Caco-2 (cell line): ENCODE data around the gene CCDC50. TPM values are rescaled to one million over a fixed set of nuclear protein-coding genes. Genes with fewer than 3 reads are reported as not detected.

ENCODE experiments used
- BruUV-seq: library from RNA; stranded (reverse); fragments of 400-500 nt; replicated peaks from 2 replicates; lab custom pipeline; 2021; lab: Mats Ljungman, UMichigan
- CTCF ChIA-PET: fragments of 300-600 bp; sonication (Branson Sonifier 250); formaldehyde crosslinking; loops from one replicate; lab custom pipeline; 2022; ENCODE audit warnings: antibody characterized with exemption; lab: Charles Lee
- POLR2A ChIA-PET: fragments of 300-600 bp; sonication (Branson Sonifier 250); formaldehyde crosslinking; loops from one replicate; lab custom pipeline; 2022; ENCODE audit warnings: antibody characterized with exemption; lab: Charles Lee
- DNase-seq, 2 experiments: peaks; one replicate each; pipeline versions ENCODE4 v3.0.0 to v3.0.0-alpha.2; 2020 to 2022
- H3K27me3 ChIP-seq: replicated peaks from 2 replicates; pipeline ENCODE4 v1.6.0; 2011; ENCODE audit warnings: low read length; ENCODE audit not compliant: control insufficient read depth, insufficient read depth
- H3K36me3 ChIP-seq: 2 replicates; pipeline ENCODE4 v1.5.1; 2011; ENCODE audit warnings: low read length; ENCODE audit not compliant: control insufficient read depth, insufficient read depth
- H3K4me1 ChIP-seq: fragments of 250-450 bp; sonication (Bioruptor Pico); 2 replicates; pipeline ENCODE4 v1.5.1; 2020; ENCODE audit warnings: mild to moderate bottlenecking
- H3K4me3 ChIP-seq: 2 replicates; pipeline ENCODE4 v1.5.1; 2011; ENCODE audit warnings: low read depth, mild to moderate bottlenecking, control low read depth, low read length
- H3K9me3 ChIP-seq: fragments of 250-450 bp; sonication (Bioruptor Pico); 2 replicates; pipeline ENCODE4 v1.5.1; 2020; ENCODE audit warnings: mild to moderate bottlenecking, moderate library complexity
- H3K27ac Mint-ChIP-seq: one replicate; pipeline ENCODE4 v1.8.0; 2022; ENCODE audit warnings: mixed read lengths; ENCODE audit not compliant: unreplicated experiment
- H3K27me3 Mint-ChIP-seq: one replicate; pipeline ENCODE4 v1.8.0; 2022; ENCODE audit warnings: mixed read lengths; ENCODE audit not compliant: insufficient read depth, unreplicated experiment
- H3K36me3 Mint-ChIP-seq: one replicate; pipeline ENCODE4 v1.8.0; 2022; ENCODE audit warnings: mild to moderate bottlenecking, mixed read lengths; ENCODE audit not compliant: insufficient read depth, unreplicated experiment
- H3K4me1 Mint-ChIP-seq: one replicate; pipeline ENCODE4 v1.8.0; 2022; ENCODE audit warnings: low read depth, mixed read lengths; ENCODE audit not compliant: unreplicated experiment
- H3K4me3 Mint-ChIP-seq: one replicate; pipeline ENCODE4 v1.8.0; 2022; ENCODE audit warnings: mild to moderate bottlenecking, moderate library complexity, mixed read lengths; ENCODE audit not compliant: unreplicated experiment
- H3K9me3 Mint-ChIP-seq: one replicate; pipeline ENCODE4 v1.8.0; 2022; ENCODE audit warnings: mixed read lengths; ENCODE audit not compliant: unreplicated experiment
- intact Hi-C: fragments of 100-400 bp; cut with micrococcal nuclease; formaldehyde crosslinking; loops from one replicate; pipeline ENCODE4 v1.10.0; 2022; ENCODE audit not compliant: unreplicated experiment
- total RNA-seq: library from RNA; stranded (reverse); gene quantifications from 2 replicates; pipeline ENCODE4 v1.2.3, GENCODE V29; 2022
- TF ChIP-seq, protein P1 (sequence below), 2 experiments: fragments of 200-600 bp in 1 of 2; IDR thresholded peaks; 1 replicate in 1 of 2; 2 replicates in 1 of 2; pipeline versions ENCODE4 v1.5.1 to v1.8.0; 2011 to 2022; ENCODE audit warnings: antibody characterized with exemption in 1 of 2, control low read depth in 1 of 2, inconsistent platforms in 1 of 2, low read depth in 1 of 2, low read length in 1 of 2, mild to moderate bottlenecking in 1 of 2, moderate library complexity in 1 of 2; ENCODE audit not compliant: insufficient read depth in 1 of 2, severe bottlenecking in 1 of 2, unreplicated experiment in 1 of 2

Gene CCDC50
- total RNA-seq, 1 experiment from 2014 or later, result 53.1 TPM

DNA sequence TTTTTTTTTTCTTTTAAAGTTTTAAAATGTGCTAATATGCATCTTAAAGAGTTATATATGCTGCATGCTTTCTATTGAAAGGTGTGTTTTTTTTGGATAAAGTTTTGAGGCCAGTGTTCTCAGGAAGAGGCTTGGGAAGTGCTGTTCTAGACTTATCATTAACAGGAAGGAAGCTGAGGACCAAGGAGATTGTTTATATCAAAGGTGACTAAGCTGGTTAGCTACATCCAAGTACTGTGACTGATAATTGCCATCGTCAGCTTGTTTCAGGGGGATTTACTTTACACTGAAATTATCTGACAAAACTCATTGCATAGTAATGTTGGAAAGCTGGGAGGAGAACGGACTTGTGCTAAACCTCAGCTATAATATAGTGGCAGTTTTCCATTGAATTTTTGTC lies 37.5 kb downstream of the CCDC50 start:
- intact Hi-C loops, result no loop called here
- Histone ChIP-seq H3K9me3 (no peaks in the 10 kb centered on the region), H3K4me3 (no peak overlapping the region), H3K36me3 (no peaks in the 10 kb centered on the region), H3K27me3 (no peaks in the 10 kb centered on the region), H3K4me1 (peaks cover 3% of the 10 kb centered on the region; the same call in 1 of the 2 replicates)
- DNase-seq, result no peak
- TF ChIP-seq, protein P1, sequence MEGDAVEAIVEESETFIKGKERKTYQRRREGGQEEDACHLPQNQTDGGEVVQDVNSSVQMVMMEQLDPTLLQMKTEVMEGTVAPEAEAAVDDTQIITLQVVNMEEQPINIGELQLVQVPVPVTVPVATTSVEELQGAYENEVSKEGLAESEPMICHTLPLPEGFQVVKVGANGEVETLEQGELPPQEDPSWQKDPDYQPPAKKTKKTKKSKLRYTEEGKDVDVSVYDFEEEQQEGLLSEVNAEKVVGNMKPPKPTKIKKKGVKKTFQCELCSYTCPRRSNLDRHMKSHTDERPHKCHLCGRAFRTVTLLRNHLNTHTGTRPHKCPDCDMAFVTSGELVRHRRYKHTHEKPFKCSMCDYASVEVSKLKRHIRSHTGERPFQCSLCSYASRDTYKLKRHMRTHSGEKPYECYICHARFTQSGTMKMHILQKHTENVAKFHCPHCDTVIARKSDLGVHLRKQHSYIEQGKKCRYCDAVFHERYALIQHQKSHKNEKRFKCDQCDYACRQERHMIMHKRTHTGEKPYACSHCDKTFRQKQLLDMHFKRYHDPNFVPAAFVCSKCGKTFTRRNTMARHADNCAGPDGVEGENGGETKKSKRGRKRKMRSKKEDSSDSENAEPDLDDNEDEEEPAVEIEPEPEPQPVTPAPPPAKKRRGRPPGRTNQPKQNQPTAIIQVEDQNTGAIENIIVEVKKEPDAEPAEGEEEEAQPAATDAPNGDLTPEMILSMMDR (IDR thresholded peaks at IDR 0.05; ENCODE audit: insufficient read depth in 1 of 2, low read depth in 1 of 2, low read length in 1 of 2, severe bottlenecking in 1 of 2, unreplicated experiment in 1 of 2), result no peak
- no peaks in the 10 kb centered on the region for H3K27me3 Mint-ChIP-seq
- H3K4me3 Mint-ChIP-seq, result no peak overlapping the region
- ChIA-PET POLR2A (no interaction called here), CTCF (no interaction called here)
- H3K4me1 Mint-ChIP-seq, result peaks cover 6% of the 10 kb centered on the region
- no peak overlapping the region for H3K27ac Mint-ChIP-seq
- no peaks in the 10 kb centered on the region for H3K9me3 Mint-ChIP-seq
- H3K36me3 Mint-ChIP-seq, result peaks cover 23% of the 10 kb centered on the region
- no TSS peak for BruUV-seq

DNA sequence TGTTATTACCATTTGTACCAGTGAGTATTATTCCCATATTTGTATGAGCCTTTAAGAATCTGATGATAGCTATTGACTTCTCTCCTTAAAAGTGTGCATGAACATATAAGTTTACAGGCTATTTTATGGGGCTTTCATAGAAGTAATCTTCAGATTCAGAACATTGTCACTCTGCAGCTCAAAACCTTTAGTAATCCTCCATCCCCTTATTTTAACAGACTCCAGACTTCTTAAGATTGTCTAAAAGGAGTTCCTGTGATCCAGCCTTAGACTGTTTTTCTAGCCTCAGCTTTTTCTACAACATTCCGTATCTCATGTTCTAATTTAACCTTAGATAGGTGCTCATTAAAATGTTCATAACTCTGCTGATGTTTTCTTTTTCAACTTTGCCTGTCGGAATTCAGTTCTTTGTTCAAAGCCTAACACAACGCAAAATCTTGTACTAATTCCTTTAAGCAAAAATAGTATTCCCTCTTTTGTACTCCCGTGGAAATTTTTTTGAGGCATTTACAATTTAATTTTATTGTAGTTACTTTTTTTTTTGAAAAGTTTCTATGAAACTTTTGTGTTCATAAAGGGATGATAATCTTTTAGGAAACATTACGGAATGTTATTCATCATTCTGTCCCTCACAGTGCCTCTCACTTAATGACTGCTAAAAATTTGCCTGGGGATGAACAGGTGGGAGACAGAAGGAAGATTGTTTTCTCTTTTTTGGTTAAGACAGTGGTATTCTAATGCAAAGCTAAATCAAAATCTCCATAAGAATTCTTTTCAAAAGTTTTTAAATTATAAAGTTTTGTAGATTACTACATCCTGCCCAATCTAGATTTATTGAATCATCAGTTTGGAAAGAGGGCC lies 39.8 kb downstream of the CCDC50 start:
- BruUV-seq, result no TSS peak
- TF ChIP-seq, protein P1 (IDR thresholded peaks at IDR 0.05; ENCODE audit: insufficient read depth in 1 of 2, low read depth in 1 of 2, low read length in 1 of 2, severe bottlenecking in 1 of 2, unreplicated experiment in 1 of 2), result no peak
- H3K27me3 Mint-ChIP-seq, result no peaks in the 10 kb centered on the region
- peaks cover 6% of the 10 kb centered on the region for H3K4me1 Mint-ChIP-seq
- no peaks in the 10 kb centered on the region for H3K9me3 ChIP-seq
- no peaks in the 10 kb centered on the region for H3K27me3 ChIP-seq
- POLR2A ChIA-PET, result no interaction called here
- CTCF ChIA-PET, result no interaction called here
- DNase-seq, result no peak
- no peak overlapping the region for H3K4me3 ChIP-seq
- no peaks in the 10 kb centered on the region for H3K4me1 ChIP-seq
- intact Hi-C loops, result no loop called here
- H3K4me3 Mint-ChIP-seq, result no peak overlapping the region
- H3K27ac Mint-ChIP-seq, result no peak overlapping the region
- peaks cover 16% of the 10 kb centered on the region for H3K36me3 Mint-ChIP-seq
- H3K36me3 ChIP-seq, result no peaks in the 10 kb centered on the region
- no peaks in the 10 kb centered on the region for H3K9me3 Mint-ChIP-seq

DNA sequence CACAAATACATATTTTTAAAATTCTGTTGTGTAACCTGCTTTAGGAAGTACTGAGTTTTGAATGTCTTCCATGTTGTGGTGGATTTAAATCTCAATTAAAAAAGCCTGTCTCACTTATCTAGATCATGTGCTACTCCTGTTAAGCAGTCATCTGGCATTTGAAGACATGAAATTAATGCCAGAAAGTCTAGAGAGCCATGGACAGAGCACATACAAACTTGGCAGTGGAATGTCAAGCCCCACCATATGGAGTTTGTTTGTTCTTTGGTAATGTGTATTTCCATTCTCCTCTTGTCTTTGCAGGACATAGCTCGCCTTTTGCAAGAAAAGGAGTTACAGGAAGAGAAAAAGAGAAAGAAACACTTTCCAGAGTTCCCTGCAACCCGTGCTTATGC lies 40.4 kb downstream of the CCDC50 start:
- POLR2A ChIA-PET, result no interaction called here

More for the DNA sequence above, 40.4 kb downstream of the CCDC50 start:
- Mint-ChIP-seq H3K36me3 (peaks cover 17% of the 10 kb centered on the region), H3K4me3 (no peak overlapping the region), H3K9me3 (no peaks in the 10 kb centered on the region), H3K27ac (no peak overlapping the region), H3K4me1 (peaks cover 4% of the 10 kb centered on the region), H3K27me3 (no peaks in the 10 kb centered on the region)
- BruUV-seq, result no TSS peak
- Histone ChIP-seq H3K27me3 (no peaks in the 10 kb centered on the region), H3K4me1 (no peaks in the 10 kb centered on the region), H3K4me3 (no peak overlapping the region), H3K9me3 (no peaks in the 10 kb centered on the region), H3K36me3 (no peaks in the 10 kb centered on the region)
- intact Hi-C loops, result no loop called here
- no peak for DNase-seq
- TF ChIP-seq, protein P1 (IDR thresholded peaks at IDR 0.05; ENCODE audit: insufficient read depth in 1 of 2, low read depth in 1 of 2, low read length in 1 of 2, severe bottlenecking in 1 of 2, unreplicated experiment in 1 of 2), result no peak
- CTCF ChIA-PET, result no interaction called here
